Upper lobe of left lung (tissue), 4 donors: ENCODE data around the gene WDR3.

Experiments
- EP300 ChIP-seq, 4 donors: sonication (generic); formaldehyde crosslinking; IDR thresholded peaks; one replicate each; pipeline ENCODE4 v1.5.1; 2017; ENCODE audit warnings: antibody characterized with exemption in 4 of 4, control low read depth in 2 of 4
- TF ChIP-seq, protein P1 (sequence below), 6 experiments: fragments of 450-650 bp in 4 of 6; fragments of 200-600 bp in 2 of 6; sonication (generic) in 2 of 6; IDR thresholded peaks; one replicate each; pipeline ENCODE4 v1.5.1; 2016 to 2019; ENCODE audit warnings: antibody characterized with exemption in 6 of 6

DNA sequence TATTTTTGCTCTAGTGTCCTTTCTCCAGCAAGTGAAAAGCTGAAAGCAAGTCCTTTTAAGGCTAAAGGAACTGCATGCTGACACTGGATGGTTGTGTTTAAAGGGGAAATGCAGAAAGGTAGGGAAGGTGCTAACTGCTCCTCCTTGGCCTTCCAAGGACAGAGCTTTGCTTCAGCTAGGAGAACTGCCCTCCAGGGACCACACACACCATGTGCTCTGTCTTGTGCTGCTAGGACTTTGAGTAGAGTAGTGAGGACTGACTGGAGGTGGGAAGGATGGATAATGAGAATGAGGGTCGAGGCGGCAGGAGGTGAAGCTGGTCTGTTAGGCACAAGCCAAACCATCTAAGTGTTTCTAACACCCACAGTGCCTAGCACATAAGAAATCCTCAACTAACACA lies 77.9 kb downstream of the WDR3 start:
- TF ChIP-seq, protein P1, sequence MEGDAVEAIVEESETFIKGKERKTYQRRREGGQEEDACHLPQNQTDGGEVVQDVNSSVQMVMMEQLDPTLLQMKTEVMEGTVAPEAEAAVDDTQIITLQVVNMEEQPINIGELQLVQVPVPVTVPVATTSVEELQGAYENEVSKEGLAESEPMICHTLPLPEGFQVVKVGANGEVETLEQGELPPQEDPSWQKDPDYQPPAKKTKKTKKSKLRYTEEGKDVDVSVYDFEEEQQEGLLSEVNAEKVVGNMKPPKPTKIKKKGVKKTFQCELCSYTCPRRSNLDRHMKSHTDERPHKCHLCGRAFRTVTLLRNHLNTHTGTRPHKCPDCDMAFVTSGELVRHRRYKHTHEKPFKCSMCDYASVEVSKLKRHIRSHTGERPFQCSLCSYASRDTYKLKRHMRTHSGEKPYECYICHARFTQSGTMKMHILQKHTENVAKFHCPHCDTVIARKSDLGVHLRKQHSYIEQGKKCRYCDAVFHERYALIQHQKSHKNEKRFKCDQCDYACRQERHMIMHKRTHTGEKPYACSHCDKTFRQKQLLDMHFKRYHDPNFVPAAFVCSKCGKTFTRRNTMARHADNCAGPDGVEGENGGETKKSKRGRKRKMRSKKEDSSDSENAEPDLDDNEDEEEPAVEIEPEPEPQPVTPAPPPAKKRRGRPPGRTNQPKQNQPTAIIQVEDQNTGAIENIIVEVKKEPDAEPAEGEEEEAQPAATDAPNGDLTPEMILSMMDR (IDR thresholded peaks at IDR 0.05): no peak
- TF ChIP-seq EP300 (IDR thresholded peaks at IDR 0.05): no peak
